ENCODE measurements around the gene ZNF524. TPM values are rescaled to one million over a fixed set of nuclear protein-coding genes. Genes with fewer than 3 reads are reported as not detected.
"Not testable (repeated sequence)": the region's sequence is repeated elsewhere in the genome, so short reads cannot be mapped to it uniquely, and the experiment has no call there.

ZNF524 gene
- total RNA-seq, 1 donor from 2014 or later, result 17.5 TPM

GRCh38 chr19:55579766-55580621, 20.1 kb upstream of the ZNF524 start:
- intact Hi-C loops (cut with DNase I), result no loop called here
- ATAC-seq (ENCODE audit: poor library complexity) (peak; percentile 65), DNase-seq (peak; percentile 44)

GRCh38 chr19:55580628-55581144, 19.4 kb upstream of the ZNF524 start, which contains the start of gene ZNF579:
ZNF579 (minus strand) TSS chr19:55580848; CDS start chr19:55579639, 1,209 bp downstream.
- intact Hi-C loops (cut with DNase I), result no loop called here
- ATAC-seq (ENCODE audit: poor library complexity) (peak; percentile 91), DNase-seq (peak; percentile 92)

GRCh38 chr19:55581145-55581822, 18.8 kb upstream of the ZNF524 start:
- intact Hi-C loops (cut with DNase I), result no loop called here
- DNase-seq, result peak; percentile 13
- no peak for ATAC-seq (ENCODE audit: poor library complexity)

- DNase-seq (no peak), ATAC-seq (ENCODE audit: poor library complexity) (no peak)
- intact Hi-C loops (cut with DNase I), result no loop called here
Observed at GRCh38 chr19:55581823-55582223, 18.3 kb upstream of the ZNF524 start.

- DNase-seq, result peak; percentile 4
- ATAC-seq (ENCODE audit: poor library complexity); intact Hi-C loops (cut with DNase I): not testable (repeated sequence)
Observed at GRCh38 chr19:55582284-55582683, 17.8 kb upstream of the ZNF524 start.

- intact Hi-C loops (cut with DNase I); ATAC-seq (ENCODE audit: poor library complexity): not testable (repeated sequence)
- DNase-seq, result peak; percentile 9
Observed at GRCh38 chr19:55583897-55584296, 16.2 kb upstream of the ZNF524 start.

- peak; percentile 40 for DNase-seq
- ATAC-seq (ENCODE audit: poor library complexity), result no peak
- intact Hi-C loops (cut with DNase I), result no loop called here
Observed at GRCh38 chr19:55584871-55585270, 15.2 kb upstream of the ZNF524 start.

GRCh38 chr19:55585658-55586339, 14.3 kb upstream of the ZNF524 start:
- intact Hi-C loops (cut with DNase I), result no loop called here
- DNase-seq (peak; percentile 87), ATAC-seq (ENCODE audit: poor library complexity) (peak; percentile 79)

- intact Hi-C loops (cut with DNase I), result no loop called here
- ATAC-seq (ENCODE audit: poor library complexity) (peak; percentile 93), DNase-seq (peak; percentile 97)
Observed at GRCh38 chr19:55586976-55587668, 13.0 kb upstream of the ZNF524 start.

GRCh38 chr19:55588738-55589137, 11.3 kb upstream of the ZNF524 start:
- DNase-seq, result peak; percentile 2
- ATAC-seq (ENCODE audit: poor library complexity), result no peak
- intact Hi-C loops (cut with DNase I), result no loop called here

GRCh38 chr19:55590109-55590508, 10.0 kb upstream of the ZNF524 start:
- no peak for ATAC-seq (ENCODE audit: poor library complexity)
- DNase-seq, result peak; percentile 3
- intact Hi-C loops (cut with DNase I), result no loop called here

- DNase-seq (no peak), ATAC-seq (ENCODE audit: poor library complexity) (no peak)
- intact Hi-C loops (cut with DNase I), result no loop called here
Observed at GRCh38 chr19:55590617-55591016, 9.5 kb upstream of the ZNF524 start.

GRCh38 chr19:55591555-55591954, 8.5 kb upstream of the ZNF524 start:
- no peak for DNase-seq
- intact Hi-C loops (cut with DNase I), result no loop called here
- ATAC-seq (ENCODE audit: poor library complexity), result no peak

GRCh38 chr19:55592391-55593090, 7.5 kb upstream of the ZNF524 start:
- no peak for DNase-seq

GRCh38 chr19:55593096-55593772, 6.9 kb upstream of the ZNF524 start:
- no peak for ATAC-seq (ENCODE audit: poor library complexity)
- intact Hi-C loops (cut with DNase I), result no loop called here
- no peak for DNase-seq

More at GRCh38 chr19:55592391-55593090, 7.5 kb upstream of the ZNF524 start:
- intact Hi-C loops (cut with DNase I), result no loop called here
- ATAC-seq (ENCODE audit: poor library complexity), result no peak

- DNase-seq (peak; percentile 2), ATAC-seq (ENCODE audit: poor library complexity) (no peak)
- intact Hi-C loops (cut with DNase I), result no loop called here
Observed at GRCh38 chr19:55594996-55595545, 5.0 kb upstream of the ZNF524 start.

GRCh38 chr19:55596304-55596703, 3.8 kb upstream of the ZNF524 start:
- DNase-seq, result no peak
- intact Hi-C loops (cut with DNase I), result no loop called here
- no peak for ATAC-seq (ENCODE audit: poor library complexity)

All from Right ventricle myocardium superior (tissue), 1 donor.